C1 segment of cervical spinal cord (tissue), 14 donors: Measurements from ENCODE around the gene TOP1.
A peak's percentile ranks its signal among the peaks of the same experiment; 100 is the strongest.
"Not testable (repeated sequence)": the region's sequence is repeated elsewhere in the genome, so short reads cannot be mapped to it uniquely, and the experiment has no call there.

ENCODE experiments used
- DNase-seq, 14 donors: peaks; one replicate each; lab custom pipeline; 2025; lab: John Stamatoyannopoulos, UW

Gene TOP1

GRCh38 chr20:41091927-41092326, 63.3 kb downstream of the TOP1 start:
- no peak for DNase-seq

GRCh38 chr20:41094353-41095055, 65.9 kb downstream of the TOP1 start:
- no peak for DNase-seq

DNA sequence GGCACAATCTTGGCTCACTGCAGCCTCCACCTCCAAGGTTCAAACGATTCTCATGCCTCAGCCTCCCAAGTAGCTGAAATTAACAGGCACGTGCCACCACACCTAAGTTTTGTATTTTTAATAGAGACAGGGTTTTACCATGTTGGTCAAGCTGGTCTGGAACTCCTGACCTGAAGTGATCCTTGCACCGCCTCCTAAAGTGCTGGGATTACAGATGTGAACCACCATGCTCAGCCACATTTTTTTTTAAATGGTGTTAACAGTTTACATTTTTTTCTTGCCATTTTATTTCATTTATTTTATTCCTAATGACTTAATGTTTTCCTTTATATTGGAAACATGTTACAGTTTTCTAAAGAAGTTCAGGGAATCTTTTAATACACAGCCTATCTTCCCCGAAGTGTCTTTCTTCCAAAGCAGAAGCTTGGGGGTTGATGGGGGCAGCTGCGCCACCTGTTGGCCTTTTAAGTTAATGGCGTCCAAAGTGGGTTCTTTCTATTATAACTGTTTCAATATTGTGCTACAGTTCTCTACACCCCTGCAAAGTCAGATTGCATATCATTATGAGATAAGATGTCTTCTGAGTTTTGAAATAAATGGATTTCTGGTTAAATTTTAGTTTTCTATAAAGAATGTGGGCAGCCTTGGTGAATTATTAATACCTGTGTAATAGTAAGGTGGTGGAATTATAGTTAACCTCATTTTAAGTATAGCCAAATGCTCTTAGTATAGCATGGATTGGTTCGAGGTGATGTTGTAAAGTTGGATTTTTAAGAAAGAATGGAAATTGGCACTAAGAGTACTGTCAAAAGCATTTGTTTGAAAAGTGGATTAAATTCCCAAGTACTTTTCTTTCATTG, 66.7 kb downstream of the TOP1 start:
- DNase-seq = peak in 6 of 14 donors; percentile 2 to 20 (median 12)

- no peak for DNase-seq
Observed at GRCh38 chr20:41098703-41099250, 70.2 kb downstream of the TOP1 start.

DNA sequence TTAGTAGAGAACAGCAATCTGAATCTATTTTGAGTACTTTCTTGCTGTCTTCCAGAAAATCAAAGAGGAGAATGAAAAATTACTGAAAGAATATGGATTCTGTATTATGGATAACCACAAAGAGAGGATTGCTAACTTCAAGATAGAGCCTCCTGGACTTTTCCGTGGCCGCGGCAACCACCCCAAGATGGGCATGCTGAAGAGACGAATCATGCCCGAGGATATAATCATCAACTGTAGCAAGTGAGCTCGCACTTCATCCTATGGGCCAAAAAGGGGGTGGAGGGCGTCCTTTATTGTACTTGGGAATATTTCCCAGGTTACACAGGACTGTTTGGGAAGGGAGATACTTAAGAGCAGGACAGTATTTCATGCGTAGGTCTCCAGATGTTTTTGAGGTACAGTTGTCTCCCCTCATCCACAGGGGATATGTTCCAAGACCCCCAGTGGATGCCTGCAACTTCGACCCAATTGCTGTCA, 71.4 kb downstream of the TOP1 start:
- DNase-seq = no peak

DNA sequence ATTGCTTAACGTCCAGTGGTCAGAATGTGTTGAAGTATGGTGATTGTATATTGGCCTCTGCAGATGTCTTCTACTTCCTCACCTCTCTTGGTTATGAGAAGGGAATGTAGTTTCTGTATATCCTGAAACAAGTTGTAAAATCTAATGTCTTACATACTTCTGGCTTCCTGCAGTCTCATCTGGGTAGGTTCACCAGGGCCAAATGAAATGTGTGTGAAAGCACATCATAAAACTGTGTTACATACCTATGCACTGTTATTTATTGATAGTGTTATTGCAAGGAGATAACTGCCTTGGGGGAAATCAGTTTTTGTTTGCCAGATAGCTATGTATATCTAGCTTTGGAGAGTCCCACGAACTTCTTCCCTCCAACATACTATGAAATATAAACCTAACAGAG, 73.0 kb downstream of the TOP1 start:
- no peak for DNase-seq

DNA sequence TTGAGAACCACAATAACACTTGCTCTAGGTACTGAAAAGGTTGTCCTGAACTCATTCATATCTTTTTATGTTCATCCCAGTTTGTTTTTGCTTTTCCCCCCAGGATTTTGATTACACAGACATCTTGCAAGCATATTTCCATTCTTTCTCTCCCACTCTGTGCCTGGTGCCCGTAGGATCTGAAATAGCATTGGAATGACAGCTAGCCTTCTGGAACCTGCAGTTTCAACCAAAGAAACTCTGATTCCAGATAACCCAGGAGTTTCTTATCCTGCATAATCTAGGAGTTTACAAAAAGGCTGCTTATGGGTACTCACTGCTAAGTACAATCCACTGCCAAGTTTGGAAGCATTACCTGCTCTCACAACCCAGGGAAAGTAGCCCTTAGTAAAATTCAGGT, 79.9 kb downstream of the TOP1 start:
- DNase-seq = no peak

- no peak for DNase-seq
Observed at GRCh38 chr20:41110012-41110411, 81.4 kb downstream of the TOP1 start.

- no peak for DNase-seq
Observed at GRCh38 chr20:41110930-41111577, 82.4 kb downstream of the TOP1 start.

DNA sequence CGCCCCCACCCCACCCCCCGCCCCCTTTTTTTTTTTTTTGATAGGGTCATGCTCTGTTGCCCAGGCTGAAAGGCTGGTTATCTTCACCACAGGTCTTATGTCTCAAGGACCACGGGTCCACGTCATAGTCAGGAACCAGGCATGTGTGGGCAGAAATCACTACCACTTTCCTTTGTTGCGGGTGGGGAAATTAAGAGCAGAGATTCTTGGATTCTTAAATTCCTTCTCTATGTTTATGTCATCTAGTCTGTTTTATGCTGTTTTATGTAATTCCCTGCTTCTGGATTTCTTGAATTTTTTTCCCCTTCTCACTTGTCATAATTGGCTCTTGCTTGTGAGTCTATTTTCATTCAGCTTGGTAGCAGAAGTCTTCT, 82.9 kb downstream of the TOP1 start:
- no peak for DNase-seq

- no peak for DNase-seq
Observed at GRCh38 chr20:41116282-41116956, 87.8 kb downstream of the TOP1 start.

DNA sequence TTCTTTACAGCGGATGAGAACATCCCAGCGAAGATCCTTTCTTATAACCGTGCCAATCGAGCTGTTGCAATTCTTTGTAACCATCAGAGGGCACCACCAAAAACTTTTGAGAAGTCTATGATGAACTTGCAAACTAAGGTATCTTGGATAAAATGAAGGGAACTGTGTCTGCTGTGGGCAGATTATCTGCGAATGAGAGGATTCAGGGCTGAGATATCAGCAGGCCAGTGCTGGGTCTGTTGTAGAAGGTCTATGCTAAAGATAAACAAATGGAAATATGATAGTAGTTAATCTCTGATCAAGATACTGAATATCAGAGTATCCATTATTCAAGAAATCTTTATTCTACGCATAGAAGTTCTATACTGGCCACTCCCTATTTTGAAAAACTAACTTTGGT, 89.5 kb downstream of the TOP1 start:
- DNase-seq = not testable (repeated sequence)

DNA sequence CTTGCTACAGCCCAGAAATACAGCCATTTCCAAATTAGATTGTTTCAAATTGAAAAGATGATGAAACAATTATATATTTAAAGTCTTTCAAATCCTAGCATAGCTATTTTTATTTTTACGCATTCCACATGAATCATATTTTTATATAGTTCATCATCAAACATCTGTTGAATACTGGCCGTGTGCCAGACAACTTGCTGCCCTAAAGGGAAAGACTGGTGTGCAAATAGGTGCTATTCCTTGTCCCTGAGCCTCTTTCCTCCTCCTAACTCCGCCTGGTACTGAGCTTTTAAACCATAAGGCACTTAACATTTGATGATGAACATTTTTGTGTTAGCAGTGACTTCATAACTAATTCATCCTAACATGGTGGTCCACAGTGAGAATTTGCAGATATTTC, 90.0 kb downstream of the TOP1 start:
- DNase-seq = no peak

DNA sequence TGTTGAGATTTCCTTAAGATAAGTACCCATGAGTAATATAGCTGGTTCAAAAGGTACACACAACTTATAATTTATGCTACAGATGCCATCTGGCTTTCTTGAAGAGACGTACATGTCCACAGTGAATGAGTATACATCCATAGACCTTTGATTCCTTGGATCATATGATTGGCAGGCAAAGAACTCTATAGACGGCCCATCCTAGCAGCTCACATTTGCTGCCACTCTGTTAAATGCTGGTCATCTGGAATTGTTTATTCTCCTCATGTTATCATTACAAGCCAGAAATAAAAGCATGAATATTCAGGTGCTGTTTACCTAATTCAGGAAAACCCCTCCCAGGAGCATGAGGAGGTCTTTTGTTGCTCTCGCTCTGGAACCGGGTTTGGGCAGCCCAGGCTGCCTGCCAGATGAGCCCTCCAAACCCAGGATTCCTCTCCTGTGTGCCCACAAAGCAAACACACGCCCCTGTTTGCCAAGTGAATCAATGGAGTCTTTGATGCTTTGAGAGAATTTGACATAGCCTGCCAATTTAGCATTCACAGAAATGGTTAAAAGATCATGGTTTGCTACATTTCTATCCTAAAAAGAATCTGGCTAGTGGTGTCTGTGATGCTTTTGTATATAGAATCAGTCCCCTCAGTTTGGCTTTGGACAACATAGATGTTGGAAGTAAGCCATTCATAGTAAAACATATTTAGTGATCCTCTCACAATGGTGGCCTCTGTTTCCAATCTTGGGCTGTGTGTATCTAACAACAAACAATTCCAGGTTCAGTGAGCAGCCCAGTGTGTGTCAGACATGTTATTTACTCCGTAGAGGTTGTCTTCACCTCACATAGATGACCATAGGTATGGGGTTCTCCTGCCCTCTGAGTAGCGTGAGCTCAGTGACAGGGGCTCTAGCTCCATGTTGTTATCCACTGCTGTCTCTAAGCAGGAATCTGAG, 91.3 kb downstream of the TOP1 start:
- peak in 7 of 14 donors; percentile 22 to 62 (median 48) for DNase-seq

- DNase-seq = no peak
Observed at GRCh38 chr20:41121399-41121798, 92.8 kb downstream of the TOP1 start.

DNA sequence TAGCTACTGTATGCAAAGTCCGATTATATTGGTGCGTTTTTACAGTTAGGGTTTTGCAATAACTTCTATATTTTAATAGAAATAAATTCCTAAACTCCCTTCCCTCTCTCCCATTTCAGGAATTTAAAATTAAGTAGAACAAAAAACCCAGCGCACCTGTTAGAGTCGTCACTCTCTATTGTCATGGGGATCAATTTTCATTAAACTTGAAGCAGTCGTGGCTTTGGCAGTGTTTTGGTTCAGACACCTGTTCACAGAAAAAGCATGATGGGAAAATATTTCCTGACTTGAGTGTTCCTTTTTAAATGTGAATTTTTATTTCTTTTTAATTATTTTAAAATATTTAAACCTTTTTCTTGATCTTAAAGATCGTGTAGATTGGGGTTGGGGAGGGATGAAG, 95.0 kb downstream of the TOP1 start:
- DNase-seq = no peak

DNA sequence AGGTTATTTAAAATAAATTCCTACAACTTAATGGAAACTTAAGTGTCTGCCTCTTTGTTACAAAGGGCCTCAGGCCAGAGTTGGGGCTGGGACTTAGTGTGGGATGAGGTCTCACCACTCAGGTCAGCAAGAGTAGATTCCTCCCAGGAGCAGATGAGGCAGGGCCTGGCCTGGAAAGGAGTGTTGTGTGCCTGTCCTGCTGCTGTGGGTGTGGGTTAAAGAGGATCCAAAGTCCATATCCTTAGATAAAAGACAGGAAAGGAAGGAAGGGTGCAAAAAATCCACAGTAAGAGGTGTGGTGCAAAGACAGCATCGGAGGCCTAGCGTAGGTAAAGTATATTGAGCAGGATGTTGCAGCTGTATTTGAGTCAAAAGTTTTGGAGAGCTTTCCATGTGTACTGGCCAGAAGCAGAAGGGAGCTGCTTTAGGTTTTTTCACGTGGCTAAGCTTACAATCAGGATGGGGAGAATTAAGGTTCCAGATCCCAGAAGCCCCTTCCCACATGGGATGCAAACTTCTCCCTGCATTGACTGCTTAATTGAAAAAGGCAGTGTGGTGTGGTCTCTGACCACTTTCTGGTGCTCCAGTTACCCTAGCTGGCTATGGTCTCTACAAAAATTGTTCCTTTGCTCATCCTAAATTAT, 96.0 kb downstream of the TOP1 start:
- DNase-seq = no peak

DNA sequence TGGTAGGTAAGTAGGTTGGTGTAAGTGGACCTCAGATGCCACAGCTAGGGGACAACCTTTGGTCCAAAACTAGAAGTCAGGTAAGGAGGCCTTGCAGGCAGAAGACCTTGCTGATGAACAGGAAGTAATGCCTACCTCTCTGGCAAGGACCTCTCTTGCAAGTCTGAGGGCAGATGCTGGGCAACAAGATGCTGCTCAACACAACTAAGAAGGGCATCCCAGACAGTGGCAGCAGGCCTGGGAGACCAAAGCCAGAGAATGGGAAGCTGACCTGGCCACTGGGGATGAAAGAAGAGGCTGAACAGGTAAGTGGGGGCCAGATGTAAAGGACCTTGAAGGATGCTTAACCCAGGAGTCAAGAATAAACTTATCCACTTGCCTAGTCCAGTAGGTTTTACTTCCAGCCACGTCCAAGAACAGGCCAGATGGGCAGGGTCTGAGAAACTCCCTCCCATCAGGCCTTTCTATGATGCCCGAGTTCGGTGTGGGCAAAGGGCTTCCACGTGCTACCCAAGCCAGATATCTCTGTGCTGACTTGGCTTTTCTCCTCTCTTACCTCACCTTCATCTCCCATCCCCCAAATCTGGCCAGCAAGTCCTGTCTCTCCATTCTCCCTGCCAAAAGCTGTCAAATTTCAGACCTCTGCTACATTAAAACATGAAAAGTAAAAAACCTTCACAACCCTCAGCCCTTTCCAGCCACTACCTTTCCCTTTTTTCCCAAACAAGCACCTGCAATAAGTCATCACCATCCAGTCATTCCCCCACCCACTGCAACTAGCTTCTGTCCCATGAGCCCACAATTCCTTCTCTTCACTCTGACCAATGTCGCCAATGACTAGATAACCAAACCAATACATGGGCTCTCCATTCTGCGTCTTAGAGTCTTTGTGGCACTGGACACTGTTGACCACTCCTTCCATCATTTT, 97.2 kb downstream of the TOP1 start:
- no peak for DNase-seq

DNA sequence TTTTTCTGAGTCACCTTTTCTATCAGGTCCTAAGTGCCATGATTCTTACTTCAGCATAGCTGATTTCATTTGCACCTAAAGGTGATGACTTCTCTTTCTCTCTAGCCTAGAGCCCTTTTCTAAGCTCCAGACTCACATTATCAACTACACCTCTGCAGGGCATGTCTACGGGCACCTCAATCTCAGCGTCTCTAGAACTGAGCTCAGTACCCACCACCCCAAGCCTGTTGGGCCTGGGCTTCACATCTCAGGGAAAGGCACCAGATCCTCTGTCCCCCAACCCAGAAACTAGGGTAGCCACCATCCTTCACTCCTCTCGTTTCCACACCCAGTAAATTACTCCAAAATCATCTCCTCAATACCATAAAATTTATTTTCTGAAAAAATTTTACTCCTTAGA, 98.1 kb downstream of the TOP1 start:
- DNase-seq = no peak
